Mesothelial cell of epicardium (in vitro differentiated cells): ENCODE results near the gene ZDHHC24. TPM values are rescaled to one million over a fixed set of nuclear protein-coding genes. Genes with fewer than 3 reads are reported as not detected.

Experiments used
- DNase-seq, 2 experiments: peaks; one replicate each; pipeline ENCODE4 v3.0.0; 2021; ENCODE audit warnings: low spot score in 2 of 2; ENCODE audit not compliant: unreplicated experiment in 2 of 2
- H3K27ac Mint-ChIP-seq: 2 replicates; pipeline ENCODE4 v1.8.0; 2021; ENCODE audit warnings: mixed read lengths
- H3K27me3 Mint-ChIP-seq: 2 replicates; pipeline ENCODE4 v1.8.0; 2021; ENCODE audit warnings: low read depth, mixed read lengths
- H3K36me3 Mint-ChIP-seq: 2 replicates; pipeline ENCODE4 v1.8.0; 2021; ENCODE audit warnings: mixed read lengths
- H3K4me1 Mint-ChIP-seq: 2 replicates; pipeline ENCODE4 v1.8.0; 2021; ENCODE audit warnings: mixed read lengths
- H3K4me3 Mint-ChIP-seq: 2 replicates; pipeline ENCODE4 v1.8.0; 2021; ENCODE audit warnings: mild to moderate bottlenecking, moderate library complexity, mixed read lengths
- H3K9me3 Mint-ChIP-seq: 2 replicates; pipeline ENCODE4 v1.8.0; 2021; ENCODE audit warnings: mixed read lengths
- total RNA-seq: library from RNA; stranded (reverse); gene quantifications from 3 replicates; pipeline ENCODE4 v1.2.1, GENCODE V29; 2021
- TF ChIP-seq, protein P1 (sequence below): fragments of 200-600 bp; sonication (generic); IDR thresholded peaks from one replicate; pipeline ENCODE4 v1.5.0; 2021; ENCODE audit warnings: antibody characterized with exemption; ENCODE audit not compliant: unreplicated experiment

ZDHHC24 gene
- total RNA-seq, 1 donor from 2014 or later: 13.7 TPM

DNA sequence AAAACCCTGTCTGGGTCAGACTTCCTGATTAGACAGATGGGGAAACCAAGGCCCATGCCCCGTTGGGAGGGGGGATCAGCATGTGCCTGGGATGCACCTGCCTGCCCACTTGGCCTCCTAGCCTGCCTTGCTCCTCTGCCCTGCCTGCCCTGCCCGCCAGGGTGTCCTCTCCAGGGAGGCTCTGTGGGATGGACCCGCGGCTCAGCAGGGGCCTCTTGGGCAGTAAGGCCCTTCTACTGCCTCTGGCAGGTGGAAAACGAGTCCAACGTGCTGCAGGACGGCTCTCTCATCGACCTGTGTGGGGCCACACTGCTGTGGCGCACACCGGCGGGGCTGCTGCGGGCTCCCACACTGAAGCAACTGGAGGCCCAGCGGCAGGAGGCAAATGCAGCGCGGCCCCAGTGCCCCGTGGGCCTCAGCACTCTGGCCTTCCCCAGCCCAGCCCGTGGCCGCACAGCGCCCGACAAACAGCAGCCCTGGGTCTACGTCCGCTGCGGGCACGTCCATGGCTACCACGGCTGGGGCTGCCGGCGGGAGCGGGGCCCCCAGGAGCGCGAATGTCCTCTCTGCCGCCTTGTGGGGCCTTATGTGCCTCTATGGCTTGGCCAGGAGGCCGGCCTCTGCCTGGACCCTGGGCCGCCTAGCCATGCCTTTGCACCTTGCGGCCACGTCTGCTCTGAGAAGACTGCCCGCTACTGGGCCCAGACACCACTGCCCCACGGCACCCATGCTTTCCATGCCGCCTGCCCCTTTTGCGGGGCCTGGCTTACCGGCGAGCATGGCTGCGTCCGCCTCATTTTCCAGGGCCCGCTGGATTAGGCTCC, 70.3 kb downstream of the ZDHHC24 start:
- no peak for DNase-seq

DNA sequence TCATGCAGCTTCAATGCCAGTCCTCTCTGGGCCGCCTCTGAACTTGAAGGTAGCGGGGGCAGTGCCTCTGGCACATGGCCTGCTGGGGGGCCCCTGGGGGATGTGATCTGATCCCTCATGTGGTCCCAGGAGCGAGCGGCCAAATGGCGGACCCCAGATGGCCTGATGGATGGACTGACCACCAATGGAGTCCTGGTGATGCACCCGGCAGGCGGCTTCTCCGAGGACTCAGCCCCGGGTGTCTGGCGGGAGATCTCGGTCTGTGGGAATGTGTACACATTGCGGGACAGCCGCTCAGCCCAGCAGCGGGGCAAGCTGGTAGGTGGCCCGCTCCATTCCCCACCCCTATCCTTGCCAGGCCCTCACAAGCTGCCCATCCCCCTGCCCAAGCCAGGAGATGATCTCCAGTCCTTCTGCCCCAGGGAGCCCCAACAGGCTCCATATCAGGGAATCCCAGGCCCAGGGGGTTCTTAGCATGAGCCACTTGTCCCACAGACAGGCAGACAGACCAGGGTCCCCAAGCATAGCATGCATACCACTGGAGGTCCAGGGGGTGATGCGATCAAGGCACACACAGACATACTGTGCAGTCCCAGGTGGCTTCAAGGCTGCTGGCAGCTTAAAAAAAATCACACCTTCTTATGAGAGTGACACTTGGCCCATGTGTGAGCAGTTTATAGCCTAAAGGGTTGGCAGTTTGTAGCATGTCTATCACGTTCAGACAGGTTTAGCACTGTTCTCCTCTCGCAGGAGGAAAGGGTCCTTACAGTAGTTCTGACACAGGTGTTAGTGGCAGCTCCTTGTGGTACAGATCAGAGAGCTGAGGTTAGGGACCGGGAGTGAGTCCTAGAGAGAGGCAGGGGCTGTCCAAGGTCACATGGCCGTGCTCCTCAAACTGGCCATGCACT, 72.0 kb downstream of the ZDHHC24 start:
- TF ChIP-seq, protein P1, sequence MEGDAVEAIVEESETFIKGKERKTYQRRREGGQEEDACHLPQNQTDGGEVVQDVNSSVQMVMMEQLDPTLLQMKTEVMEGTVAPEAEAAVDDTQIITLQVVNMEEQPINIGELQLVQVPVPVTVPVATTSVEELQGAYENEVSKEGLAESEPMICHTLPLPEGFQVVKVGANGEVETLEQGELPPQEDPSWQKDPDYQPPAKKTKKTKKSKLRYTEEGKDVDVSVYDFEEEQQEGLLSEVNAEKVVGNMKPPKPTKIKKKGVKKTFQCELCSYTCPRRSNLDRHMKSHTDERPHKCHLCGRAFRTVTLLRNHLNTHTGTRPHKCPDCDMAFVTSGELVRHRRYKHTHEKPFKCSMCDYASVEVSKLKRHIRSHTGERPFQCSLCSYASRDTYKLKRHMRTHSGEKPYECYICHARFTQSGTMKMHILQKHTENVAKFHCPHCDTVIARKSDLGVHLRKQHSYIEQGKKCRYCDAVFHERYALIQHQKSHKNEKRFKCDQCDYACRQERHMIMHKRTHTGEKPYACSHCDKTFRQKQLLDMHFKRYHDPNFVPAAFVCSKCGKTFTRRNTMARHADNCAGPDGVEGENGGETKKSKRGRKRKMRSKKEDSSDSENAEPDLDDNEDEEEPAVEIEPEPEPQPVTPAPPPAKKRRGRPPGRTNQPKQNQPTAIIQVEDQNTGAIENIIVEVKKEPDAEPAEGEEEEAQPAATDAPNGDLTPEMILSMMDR: no peak
- Mint-ChIP-seq H3K9me3 (no peaks in the 10 kb centered on the region), H3K36me3 (no peaks in the 10 kb centered on the region), H3K27ac (no peak overlapping the region), H3K27me3 (no peaks in the 10 kb centered on the region), H3K4me3 (no peak overlapping the region), H3K4me1 (peaks cover 2% of the 10 kb centered on the region)
- DNase-seq: no peak

More for the DNA sequence above, 70.3 kb downstream of the ZDHHC24 start:
- no peaks in the 10 kb centered on the region for H3K9me3 Mint-ChIP-seq
- TF ChIP-seq, protein P1: no peak
- peaks cover 10% of the 10 kb centered on the region for H3K4me1 Mint-ChIP-seq
- no peaks in the 10 kb centered on the region for H3K36me3 Mint-ChIP-seq
- no peak overlapping the region for H3K4me3 Mint-ChIP-seq
- no peaks in the 10 kb centered on the region for H3K27me3 Mint-ChIP-seq
- no peak overlapping the region for H3K27ac Mint-ChIP-seq

DNA sequence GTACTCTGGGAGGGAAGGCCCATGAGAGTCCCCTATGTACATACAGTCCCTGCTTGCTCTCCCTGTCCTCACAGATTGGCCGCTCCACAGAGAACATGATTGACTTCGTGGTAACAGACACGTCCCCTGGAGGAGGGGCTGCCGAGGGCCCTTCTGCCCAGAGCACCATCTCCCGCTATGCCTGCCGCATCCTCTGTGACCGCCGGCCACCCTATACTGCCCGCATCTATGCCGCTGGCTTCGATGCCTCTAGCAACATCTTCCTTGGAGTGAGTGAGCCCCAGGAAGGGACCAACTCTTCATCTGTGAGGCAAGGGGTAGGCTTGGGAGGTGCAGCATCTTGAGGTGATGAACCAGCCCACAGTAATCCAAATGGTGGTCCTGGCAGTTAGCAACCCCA, 72.7 kb downstream of the ZDHHC24 start:
- Mint-ChIP-seq H3K27ac (no peak overlapping the region), H3K4me1 (peaks cover 4% of the 10 kb centered on the region), H3K4me3 (no peak overlapping the region), H3K9me3 (no peaks in the 10 kb centered on the region), H3K27me3 (no peaks in the 10 kb centered on the region), H3K36me3 (no peaks in the 10 kb centered on the region)
- DNase-seq: no peak
- TF ChIP-seq, protein P1: no peak

DNA sequence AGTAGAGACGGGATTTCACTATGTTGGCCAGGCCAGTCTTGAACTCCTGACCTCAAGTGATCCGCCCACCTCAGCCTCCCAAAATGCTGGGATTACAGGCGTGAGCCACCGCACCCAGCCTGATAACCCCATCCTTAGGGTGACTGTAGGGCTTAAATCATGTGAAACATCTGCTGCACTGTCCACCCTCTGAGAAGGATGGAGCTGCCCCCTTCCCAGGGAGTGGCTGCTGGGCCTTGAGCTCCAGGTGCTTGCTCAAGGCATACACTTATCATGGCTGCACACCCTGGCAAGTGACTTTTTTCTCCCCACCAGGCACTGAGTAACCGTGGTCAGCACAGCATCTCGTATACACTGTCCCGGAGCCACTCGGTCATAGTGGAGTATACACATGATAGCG, 73.8 kb downstream of the ZDHHC24 start:
- Mint-ChIP-seq H3K9me3 (no peaks in the 10 kb centered on the region), H3K4me3 (no peak overlapping the region), H3K36me3 (no peaks in the 10 kb centered on the region), H3K4me1 (peaks cover 6% of the 10 kb centered on the region), H3K27me3 (no peaks in the 10 kb centered on the region), H3K27ac (no peak overlapping the region)
- TF ChIP-seq, protein P1: no peak
- no peak for DNase-seq

DNA sequence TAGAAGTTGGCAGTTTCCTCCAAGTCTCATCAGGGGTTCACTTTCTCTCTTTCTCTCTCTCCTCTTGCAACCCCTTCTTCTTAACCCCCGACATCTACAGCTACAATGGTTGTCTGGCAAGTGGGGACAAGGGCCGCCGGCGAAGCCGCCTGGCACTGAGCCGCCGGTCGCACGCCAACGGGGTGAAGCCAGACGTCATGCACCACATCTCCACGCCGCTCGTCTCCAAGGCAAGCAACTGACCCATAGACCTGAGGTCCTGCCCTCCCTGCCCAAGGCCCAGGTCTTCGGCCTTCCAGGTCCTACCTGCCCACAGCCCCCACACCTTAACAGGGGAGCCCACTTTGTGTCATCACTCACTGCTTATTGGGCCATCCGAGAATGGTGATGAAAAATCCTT, 74.7 kb downstream of the ZDHHC24 start:
- TF ChIP-seq, protein P1: no peak
- peaks cover 6% of the 10 kb centered on the region for H3K4me1 Mint-ChIP-seq

More for the DNA sequence above, 74.7 kb downstream of the ZDHHC24 start:
- Mint-ChIP-seq H3K27ac (no peak overlapping the region), H3K4me3 (no peak overlapping the region), H3K9me3 (no peaks in the 10 kb centered on the region), H3K27me3 (no peaks in the 10 kb centered on the region), H3K36me3 (no peaks in the 10 kb centered on the region)
- DNase-seq: no peak

Other genes with a start within 250 kb of the ZDHHC24 start
- gene CD248, start 229.0 kb downstream of the ZDHHC24 start, total RNA-seq: 95.2 to 102 TPM (median 97.9 TPM) in 3 replicates
- 6.7 to 7.1 TPM (median 7.0 TPM) in 3 replicates for gene RIN1, start 209.6 kb downstream of the ZDHHC24 start, total RNA-seq
- 25.0 to 27.1 TPM (median 26.5 TPM) in 3 replicates for gene BRMS1, start 200.9 kb downstream of the ZDHHC24 start, total RNA-seq
- gene B4GAT1, start 198.4 kb downstream of the ZDHHC24 start, total RNA-seq: 28.1 to 30.2 TPM (median 29.5 TPM) in 3 replicates
- gene SLC29A2, start 174.3 kb downstream of the ZDHHC24 start, total RNA-seq: 33.0 to 35.9 TPM (median 35.7 TPM) in 3 replicates
- 1.00 to 1.2 TPM (median 1.1 TPM) in 3 replicates for gene NPAS4, start 125.0 kb downstream of the ZDHHC24 start, total RNA-seq
- gene MRPL11, start 107.2 kb downstream of the ZDHHC24 start, total RNA-seq: 49.0 to 53.1 TPM (median 49.7 TPM) in 3 replicates
- gene PELI3, start 79.1 kb downstream of the ZDHHC24 start, total RNA-seq: 17.3 to 18.2 TPM (median 17.9 TPM) in 3 replicates
- 40.8 to 47.2 TPM (median 42.9 TPM) in 3 replicates for gene DPP3, start 65.6 kb downstream of the ZDHHC24 start, total RNA-seq
- gene BBS1, start 35.4 kb downstream of the ZDHHC24 start, total RNA-seq: 61.5 to 62.0 TPM (median 61.5 TPM) in 3 replicates
- gene ACTN3, start 855 bp upstream of the ZDHHC24 start, total RNA-seq: 0.11 to 0.13 TPM (median 0.13 TPM) in 3 replicates
- gene CTSF, start 22.6 kb upstream of the ZDHHC24 start, total RNA-seq: not detected in 3 replicates
- gene CCDC87, start 47.0 kb upstream of the ZDHHC24 start, total RNA-seq: 0.25 to 0.42 TPM (median 0.41 TPM) in 3 replicates
- 79.8 to 81.4 TPM (median 80.7 TPM) in 3 replicates for gene CCS, start 47.1 kb upstream of the ZDHHC24 start, total RNA-seq
- gene RBM14, start 70.6 kb upstream of the ZDHHC24 start, total RNA-seq: 126 to 135 TPM (median 128 TPM) in 3 replicates
- gene RBM4, start 92.7 kb upstream of the ZDHHC24 start, total RNA-seq: 240 to 248 TPM (median 242 TPM) in 3 replicates
- 38.7 to 40.7 TPM (median 39.6 TPM) in 3 replicates for gene RBM4B, start 131.8 kb upstream of the ZDHHC24 start, total RNA-seq
- 62.0 to 63.4 TPM (median 62.4 TPM) in 3 replicates for gene SPTBN2, start 183.2 kb upstream of the ZDHHC24 start, total RNA-seq